ENCODE data around the gene SGCD.

The SGCD gene

DNA sequence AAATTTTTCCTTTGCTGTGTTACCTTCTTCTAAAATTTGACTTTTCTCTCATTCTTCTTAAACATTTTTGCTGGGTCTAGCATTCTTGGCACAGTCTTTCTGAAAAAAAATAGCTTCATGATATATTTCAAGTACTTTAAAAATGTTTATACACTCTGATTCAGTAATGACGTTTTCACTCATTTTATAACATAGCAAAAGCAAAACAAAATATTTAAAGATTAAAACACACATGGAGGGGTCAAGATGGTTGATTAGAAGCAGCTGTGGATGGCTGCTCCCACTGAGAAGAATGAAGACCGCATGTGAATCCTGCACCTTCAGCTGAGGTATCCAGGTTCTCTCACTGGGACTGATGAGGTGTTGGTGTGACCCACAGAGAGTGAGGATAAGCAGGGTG lies 188.2 kb downstream of the SGCD start:
- TF ChIP-seq TAF1 (IDR thresholded peaks at IDR 0.05; ENCODE audit: borderline replicate concordance, insufficient read depth, low read length) (no peak), POLR2AphosphoS5 (IDR thresholded peaks at IDR 0.05; ENCODE audit: low read depth, low read length) (no peak), REST (IDR thresholded peaks at IDR 0.05; ENCODE audit: insufficient read depth in 1 of 2, low read depth in 2 of 2, low read length in 2 of 2) (no peak), FOXP2 (optimal IDR thresholded peaks at IDR 0.05; ENCODE audit: borderline replicate concordance, extremely low read depth, extremely low read length, insufficient read depth) (no peak), SIN3A (IDR thresholded peaks at IDR 0.05; ENCODE audit: borderline replicate concordance, insufficient read depth, low read length) (no peak)

GRCh38 chr5:156515803-156516360 lies 188.9 kb downstream of the SGCD start:
- TF ChIP-seq FOXP2 (optimal IDR thresholded peaks at IDR 0.05; ENCODE audit: borderline replicate concordance, extremely low read depth, extremely low read length, insufficient read depth) (no peak), REST (IDR thresholded peaks at IDR 0.05; ENCODE audit: insufficient read depth in 1 of 2, low read depth in 2 of 2, low read length in 2 of 2) (no peak), SIN3A (IDR thresholded peaks at IDR 0.05; ENCODE audit: borderline replicate concordance, insufficient read depth, low read length) (no peak), POLR2AphosphoS5 (IDR thresholded peaks at IDR 0.05; ENCODE audit: low read depth, low read length) (no peak), TAF1 (IDR thresholded peaks at IDR 0.05; ENCODE audit: borderline replicate concordance, insufficient read depth, low read length) (no peak)

DNA sequence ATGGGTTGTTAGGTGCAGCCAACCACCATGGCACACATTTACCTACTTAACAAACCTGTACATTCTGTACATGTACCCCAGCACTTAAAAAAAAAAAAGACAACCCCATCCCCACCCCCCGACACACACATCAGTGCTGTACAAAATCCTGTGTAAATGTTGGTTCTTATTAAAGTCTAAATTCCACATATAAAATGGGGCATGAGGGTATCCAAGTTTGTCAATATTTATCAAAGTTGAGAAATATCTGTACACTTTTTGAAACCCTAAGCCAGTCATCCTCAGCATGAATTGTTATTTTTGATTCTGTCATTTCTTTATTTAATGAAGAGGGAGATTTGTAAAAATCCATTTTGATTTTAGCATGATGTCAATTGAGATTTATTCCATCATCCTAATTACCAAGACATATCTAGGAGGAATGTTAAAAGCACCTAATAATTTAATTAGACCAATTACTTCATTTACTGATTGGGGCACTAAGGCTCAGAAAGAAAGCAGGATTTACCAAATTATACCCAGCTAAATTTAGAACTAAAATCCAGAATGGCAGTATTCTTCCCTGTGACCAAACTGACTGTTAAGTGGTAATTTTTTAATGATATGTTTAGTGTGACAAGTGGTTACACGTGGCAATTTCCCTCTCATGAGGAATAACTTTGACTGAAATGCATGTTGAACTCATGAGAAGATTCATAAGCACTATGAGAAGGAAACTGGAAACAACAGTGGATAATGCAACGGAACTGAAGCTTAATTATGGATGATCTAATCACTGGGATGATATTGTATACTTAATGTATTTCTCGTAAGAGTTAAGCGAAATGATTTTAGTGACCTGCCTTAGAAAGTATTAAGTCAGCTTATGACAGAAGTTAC lies 195.9 kb downstream of the SGCD start:
- TF ChIP-seq FOXP2 (optimal IDR thresholded peaks at IDR 0.05; ENCODE audit: borderline replicate concordance, extremely low read depth, extremely low read length, insufficient read depth) (no peak), REST (IDR thresholded peaks at IDR 0.05; ENCODE audit: insufficient read depth in 1 of 2, low read depth in 2 of 2, low read length in 2 of 2) (no peak), TAF1 (IDR thresholded peaks at IDR 0.05; ENCODE audit: borderline replicate concordance, insufficient read depth, low read length) (no peak), POLR2AphosphoS5 (IDR thresholded peaks at IDR 0.05; ENCODE audit: low read depth, low read length) (no peak), SIN3A (IDR thresholded peaks at IDR 0.05; ENCODE audit: borderline replicate concordance, insufficient read depth, low read length) (no peak)

DNA sequence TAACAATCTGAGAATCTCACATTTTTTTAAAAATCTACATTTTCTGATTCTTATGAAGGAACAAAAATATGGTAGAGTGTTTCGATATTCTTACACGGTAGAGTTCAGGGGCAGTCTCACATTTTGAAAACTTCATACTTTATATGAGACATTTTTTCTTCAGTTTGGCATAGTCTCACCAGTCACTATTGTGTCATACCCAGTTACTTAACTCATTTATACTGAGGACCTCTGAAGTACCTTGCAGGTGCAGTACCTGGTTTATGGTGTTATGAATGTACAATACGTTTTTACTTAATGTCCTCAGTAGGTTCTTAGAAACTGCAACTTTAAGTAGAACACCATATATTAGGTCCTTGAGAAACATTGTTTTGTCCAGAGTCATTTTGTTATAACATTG lies 196.6 kb downstream of the SGCD start:
- TF ChIP-seq FOXP2 (optimal IDR thresholded peaks at IDR 0.05; ENCODE audit: borderline replicate concordance, extremely low read depth, extremely low read length, insufficient read depth) (no peak), REST (IDR thresholded peaks at IDR 0.05; ENCODE audit: insufficient read depth in 1 of 2, low read depth in 2 of 2, low read length in 2 of 2) (no peak), POLR2AphosphoS5 (IDR thresholded peaks at IDR 0.05; ENCODE audit: low read depth, low read length) (no peak), TAF1 (IDR thresholded peaks at IDR 0.05; ENCODE audit: borderline replicate concordance, insufficient read depth, low read length) (no peak), SIN3A (IDR thresholded peaks at IDR 0.05; ENCODE audit: borderline replicate concordance, insufficient read depth, low read length) (no peak)
